Posterior cingulate gyrus (tissue), 11 donors: ENCODE data around the gene SNX30.
A peak's percentile ranks its signal among the peaks of the same experiment; 100 is the strongest.

Experiments
- DNase-seq, 10 donors: peaks; one replicate each; pipeline versions ENCODE4 v3.0.0 to v3.0.0-alpha.2; 2020 to 2021; ENCODE audit warnings: mixed read lengths in 3 of 10
- intact Hi-C: fragments of 100-400 bp; cut with DNase I; formaldehyde crosslinking; loops from one replicate; pipeline ENCODE4 v1.15.1; 2023

Gene SNX30

DNA sequence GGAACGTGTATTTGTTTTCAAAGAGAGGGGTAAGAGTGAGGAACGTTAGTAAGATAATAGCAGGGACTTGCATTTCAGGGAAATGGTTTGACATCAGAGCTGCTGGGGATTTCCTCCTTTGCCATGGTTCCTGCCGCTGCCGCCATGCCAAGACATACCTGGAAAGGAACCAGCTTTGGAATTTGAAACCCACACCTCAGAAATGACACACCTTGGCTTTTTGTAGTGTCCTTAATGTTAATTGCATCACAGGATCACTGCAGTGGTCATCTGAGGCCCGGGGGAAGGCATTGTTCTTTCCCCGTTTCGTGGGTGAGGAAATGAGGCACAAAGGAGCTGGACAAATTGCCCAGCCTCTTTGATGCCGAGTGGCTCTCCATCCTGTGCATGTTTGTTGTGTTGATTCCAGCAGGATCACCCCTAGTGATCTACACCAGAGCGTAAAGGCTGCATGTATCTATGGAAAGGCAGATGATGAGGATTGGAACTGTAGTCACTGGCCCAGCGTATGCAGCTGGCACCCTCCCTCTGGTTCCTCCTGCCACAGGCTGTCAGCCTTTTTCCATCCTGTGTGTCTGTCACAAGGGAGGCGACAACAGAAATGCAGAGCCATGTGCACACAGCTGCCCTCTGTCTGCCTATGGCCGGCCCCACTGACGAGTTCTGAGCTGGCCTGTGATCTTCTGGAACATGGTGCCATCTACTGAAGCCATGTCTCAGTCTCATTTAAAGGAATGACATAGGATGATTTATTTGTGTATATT is 102.4 kb downstream of the SNX30 start:
- intact Hi-C loops: no loop called here
- peak; percentile 45 to 97 (median 66) for DNase-seq

DNA sequence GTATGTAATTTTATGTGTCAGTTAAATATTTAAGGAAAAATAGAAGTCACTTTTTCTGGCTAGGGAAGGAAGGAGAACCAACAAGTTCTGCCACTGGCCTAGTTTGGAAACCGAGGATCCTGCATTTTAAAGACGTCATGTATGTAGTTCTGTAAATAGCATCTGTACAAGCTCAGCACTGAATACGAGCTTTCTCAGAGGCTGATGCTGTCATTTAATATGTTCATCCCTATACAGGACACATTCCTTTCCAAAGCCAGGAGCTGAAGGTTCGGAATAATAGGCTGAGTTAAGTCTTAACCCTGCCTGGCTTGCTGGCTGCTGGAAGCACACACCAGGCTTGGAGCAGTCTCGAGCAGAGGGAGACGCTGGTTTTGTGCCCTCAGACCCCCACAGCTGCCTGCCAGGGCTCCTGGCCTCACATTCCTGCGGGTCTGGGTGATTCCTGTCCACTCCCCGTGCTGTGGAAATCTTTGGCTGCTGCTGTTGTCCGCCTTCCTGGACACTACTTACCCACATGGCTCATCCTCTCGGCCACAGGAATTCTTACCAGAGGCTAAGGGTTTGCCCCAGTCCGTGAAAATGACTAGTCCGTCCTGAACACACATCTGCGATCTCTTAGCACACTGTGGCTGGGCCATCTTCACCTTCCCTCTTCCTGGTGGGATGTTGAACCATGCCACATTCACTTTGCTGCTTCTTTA is 103.5 kb downstream of the SNX30 start:
- DNase-seq: no peak
- intact Hi-C loops: no loop called here

DNA sequence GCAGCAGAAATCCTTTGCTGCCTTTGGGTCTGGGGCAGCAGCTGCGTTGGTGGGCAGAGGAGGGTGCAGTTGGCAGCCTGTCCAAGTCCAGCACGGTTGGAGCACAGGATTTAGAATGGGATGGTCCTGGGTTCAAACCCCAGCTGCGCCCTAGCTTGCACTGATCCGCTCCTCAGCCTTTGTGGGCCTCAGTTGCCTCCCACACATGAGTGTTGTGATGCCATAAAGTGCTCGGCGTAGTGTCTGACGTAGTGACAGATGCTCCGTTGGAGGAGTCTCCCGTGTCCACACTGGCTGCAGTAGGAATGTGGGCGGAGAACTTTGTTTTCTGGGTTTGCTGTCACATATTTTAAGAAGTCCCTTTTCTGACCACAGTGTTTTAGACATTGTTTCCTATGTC is 104.1 kb downstream of the SNX30 start:
- intact Hi-C loops: no loop called here
- peak in 5 of 10 donors; percentile 23 to 85 (median 77) for DNase-seq

DNA sequence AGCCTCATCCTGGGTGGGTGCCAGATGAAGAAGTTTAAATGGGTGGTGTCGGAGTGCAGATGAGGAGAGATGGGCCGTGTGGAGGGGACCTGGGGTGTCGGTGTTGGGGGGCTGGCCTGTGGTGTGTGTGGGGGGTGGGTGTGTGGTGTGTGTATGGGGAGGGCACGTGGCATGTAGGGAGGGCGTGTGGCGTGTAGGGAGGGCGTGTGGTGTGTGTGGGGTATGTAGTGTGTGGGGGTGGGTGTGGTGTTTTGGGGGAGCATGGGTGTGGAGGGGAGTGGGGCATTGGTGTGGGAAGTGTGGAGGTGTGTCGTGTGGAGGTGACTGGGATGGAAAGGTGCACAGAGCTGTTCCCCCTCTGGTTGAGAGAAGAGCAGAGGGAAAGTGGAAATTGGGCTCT is 105.6 kb downstream of the SNX30 start:
- intact Hi-C loops: no loop called here
- no peak for DNase-seq

DNA sequence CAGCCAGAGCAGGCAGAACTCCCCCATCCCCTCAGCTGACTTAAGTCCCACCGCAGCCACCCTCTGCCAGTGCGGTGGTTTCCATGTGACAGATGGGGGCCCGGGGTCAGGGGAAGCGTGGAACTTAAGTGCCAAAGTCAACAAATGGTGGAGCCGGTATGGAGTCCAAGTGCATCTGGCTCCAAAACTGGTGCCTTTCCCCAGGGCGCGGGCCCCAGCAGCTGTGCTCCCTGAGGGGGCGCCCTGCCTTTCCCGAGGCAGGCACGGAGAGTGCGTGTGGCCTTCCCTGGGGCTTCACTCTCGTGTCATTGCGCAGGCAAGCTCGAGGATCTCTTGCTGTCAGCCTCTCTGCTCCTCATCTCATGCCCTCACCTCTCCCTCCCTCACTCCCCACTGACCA is 106.3 kb downstream of the SNX30 start:
- intact Hi-C loops: no loop called here
- no peak for DNase-seq

DNA sequence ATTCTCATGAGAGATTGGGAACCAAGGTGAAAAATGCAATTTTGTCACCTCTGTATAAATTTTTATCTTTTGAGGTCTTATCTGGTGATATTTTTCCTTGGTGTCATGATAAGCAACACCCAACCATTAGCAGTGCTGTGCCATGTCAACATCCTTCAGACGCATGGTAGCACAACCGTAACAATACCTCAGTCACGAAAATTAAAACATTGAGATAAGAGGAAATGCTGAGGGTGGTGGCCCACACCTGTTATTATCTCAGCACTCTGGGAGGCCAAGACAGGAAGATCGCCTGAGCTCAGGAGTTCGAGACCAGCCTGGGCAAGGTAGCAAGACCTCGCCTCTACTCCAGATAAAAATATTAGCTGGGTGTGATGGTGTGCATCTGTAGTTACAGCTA is 107.4 kb downstream of the SNX30 start:
- intact Hi-C loops: no loop called here
- DNase-seq: no peak

DNA sequence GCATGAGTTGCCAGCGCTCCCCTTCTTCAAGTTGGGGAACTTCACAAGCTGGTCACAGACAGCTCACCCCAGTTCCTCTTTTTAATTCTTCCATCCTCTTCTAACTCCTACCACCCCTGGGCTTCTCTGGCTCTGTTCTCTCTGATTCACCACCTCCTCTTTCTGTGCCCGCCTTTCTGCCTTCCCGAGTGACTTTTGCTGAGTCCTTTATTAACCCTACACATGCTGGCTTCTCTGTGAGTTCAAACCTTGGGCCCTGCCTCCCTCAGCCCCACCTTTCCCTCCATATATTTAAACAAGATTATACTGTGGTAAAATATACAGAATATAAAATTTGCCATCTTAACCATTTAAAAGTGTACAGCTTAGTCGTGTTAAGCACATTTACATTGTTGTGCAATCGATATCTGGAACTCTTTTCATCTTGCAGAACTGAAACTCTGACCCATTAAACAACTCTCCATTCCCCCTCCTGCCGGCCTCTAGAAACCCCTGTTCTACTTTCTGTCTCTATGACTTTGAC is 108.1 kb downstream of the SNX30 start:
- DNase-seq: no peak
- intact Hi-C loops: no loop called here

DNA sequence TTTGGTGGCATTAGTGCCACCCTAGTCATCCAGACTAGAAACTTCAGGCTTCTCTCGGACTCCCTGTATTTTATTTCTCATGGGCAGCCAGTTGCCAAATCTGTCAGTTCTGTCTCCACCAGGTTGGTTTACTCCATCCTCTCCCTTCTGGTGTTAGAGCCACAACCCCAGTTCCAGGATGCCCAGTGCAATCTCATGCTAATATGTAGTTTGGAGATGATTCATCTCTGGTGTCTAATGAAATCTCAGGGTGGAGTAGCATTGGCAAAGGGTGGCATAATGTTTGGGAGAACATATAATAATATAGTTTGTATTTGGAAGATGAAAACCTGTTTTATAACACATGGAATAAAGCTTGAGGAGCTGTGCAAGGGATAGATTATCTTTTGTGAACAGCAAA is 109.9 kb downstream of the SNX30 start:
- DNase-seq: no peak
- intact Hi-C loops: no loop called here

DNA sequence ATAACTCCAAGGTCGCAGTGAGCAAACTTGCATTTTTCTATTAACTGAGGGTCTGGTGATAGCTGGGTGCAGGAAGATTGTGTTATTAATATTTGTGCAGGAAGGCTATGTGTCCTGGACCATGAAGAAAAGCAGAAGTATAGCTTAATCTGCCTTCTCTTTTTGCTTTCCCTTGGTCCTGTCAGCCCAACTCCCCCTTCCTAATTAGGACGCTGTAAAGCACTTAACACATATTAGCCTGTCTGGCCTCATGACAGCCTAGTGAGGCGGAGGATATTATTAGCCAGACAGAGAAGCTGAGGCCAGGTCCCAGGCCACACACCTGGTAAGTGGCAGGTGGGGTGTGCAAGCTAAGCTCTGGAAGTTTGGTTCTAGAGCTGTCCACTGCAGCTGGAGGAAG is 110.6 kb downstream of the SNX30 start:
- intact Hi-C loops: no loop called here

DNA sequence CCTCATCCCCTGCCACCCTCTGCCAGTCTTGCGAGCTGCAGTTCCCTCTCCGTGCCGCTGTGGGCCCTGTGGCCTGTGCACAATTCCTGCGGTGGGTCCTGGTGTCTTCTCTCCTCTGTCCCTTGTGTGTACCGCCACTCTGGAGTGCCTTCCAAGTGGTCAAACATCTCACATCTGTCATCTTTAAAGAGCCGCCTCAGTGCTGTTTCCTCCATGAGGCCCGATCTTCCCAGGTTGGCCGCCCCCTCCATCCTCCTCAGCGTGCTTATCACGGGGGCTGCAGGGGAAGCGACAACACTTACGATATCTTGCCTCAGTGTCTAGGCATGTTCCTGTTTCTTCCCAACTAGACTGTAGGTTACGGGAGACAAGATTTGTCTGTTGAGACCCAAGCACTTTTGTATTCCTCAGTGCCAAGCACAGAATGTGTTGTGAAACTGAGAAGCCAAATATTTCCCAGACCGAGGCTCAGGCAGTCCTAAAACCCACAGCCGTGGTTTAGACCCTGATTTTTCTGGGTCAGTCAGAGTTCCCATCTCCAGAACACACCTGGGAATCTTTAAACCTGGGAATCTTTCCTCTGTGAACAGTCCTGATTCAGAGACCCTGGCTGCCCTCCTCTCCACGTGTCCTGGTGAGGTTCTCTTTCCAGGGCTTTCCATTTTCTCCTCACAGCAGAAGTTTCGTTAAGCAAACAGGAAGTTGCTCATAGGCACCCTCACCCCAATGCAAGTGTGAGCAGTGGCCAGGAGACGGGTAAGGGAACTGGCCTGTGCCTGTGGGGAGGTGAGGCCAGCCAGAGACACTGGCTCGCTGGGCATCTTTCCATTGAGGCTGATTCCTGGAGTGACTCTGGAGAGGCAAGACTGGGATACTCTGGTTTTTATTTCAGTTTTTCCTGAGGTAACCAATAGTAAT is 111.3 kb downstream of the SNX30 start:
- intact Hi-C loops: no loop called here
- DNase-seq: peak in 1 of 10 donors; percentile 14

More for the DNA sequence above, 110.6 kb downstream of the SNX30 start:
- no peak for DNase-seq

DNA sequence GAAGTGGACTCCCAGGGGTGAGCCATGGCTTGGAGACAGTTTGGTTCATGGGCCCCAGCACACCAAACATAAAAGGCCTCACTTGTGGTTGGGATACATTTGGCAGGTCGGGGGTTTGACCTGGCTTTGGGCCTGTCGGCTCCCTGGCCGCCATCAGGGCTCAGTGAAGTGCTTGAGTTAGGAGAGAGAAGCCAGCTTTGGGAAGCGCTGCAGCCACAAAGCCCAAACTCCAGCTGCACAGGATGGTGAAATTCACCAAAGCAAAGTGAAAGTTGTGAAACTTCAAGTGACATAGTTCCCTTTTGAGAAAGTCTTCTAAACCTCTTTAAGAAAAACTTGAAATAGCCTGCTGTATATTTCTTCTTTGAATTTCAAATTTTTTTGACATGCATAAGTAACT is 112.7 kb downstream of the SNX30 start:
- no peak for DNase-seq
- intact Hi-C loops: no loop called here

DNA sequence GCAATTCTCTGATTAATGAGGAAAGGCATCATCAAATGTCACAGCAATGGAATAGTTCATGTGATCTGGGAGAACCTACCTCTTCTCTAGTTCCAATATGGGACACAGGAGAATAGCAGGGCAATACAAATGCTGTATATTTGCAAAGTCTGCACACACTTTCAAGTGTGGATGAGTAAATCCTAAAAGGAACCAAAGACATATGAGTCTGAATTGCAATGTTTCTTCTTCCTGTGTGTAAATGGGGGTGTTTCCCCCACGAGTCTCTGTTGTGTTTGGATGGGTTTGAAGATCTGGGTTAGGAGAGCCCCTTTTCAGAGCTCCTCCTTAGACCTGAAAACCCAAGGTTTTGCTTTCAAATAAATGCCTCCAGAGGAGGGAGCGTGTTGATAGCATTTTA is 113.2 kb downstream of the SNX30 start:
- no peak for DNase-seq
- intact Hi-C loops: no loop called here

DNA sequence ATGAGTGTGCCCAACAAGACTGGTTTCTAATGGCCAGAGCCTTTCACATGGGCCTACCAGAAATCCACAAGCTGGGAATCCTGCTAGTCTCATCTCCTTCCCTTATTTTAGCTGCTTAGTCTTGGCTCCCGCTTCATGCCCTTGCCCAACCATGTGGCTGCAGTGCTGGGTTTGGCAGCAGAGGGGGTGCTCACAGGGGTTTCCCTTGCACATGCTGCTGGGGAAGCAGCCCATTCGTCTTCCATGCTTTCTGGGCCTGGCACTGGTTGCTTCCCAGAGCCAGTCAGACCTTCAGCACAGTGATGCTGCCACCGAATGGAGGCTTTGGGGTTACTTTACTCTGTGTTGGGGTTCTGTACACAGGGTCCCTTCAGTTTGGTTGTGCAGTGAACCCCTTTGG is 113.8 kb downstream of the SNX30 start:
- intact Hi-C loops: no loop called here

DNA sequence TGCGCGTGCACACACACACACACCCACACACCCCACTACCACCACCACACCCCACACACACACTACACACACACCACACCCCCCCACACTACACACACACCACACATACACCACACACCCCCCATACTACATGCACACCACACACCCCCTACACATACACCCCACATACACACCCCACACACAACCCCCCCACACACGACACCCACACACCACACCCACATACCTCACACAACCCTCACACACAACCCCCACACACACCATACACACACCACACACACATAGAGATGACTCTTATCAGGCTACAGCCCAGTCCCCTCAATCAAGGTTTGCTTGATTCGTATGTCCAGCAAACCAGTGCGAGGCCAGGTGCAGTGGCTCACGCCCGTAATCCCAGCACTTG is 114.4 kb downstream of the SNX30 start:
- intact Hi-C loops: no loop called here
- no peak for DNase-seq

More for the DNA sequence above, 113.8 kb downstream of the SNX30 start:
- no peak for DNase-seq

DNA sequence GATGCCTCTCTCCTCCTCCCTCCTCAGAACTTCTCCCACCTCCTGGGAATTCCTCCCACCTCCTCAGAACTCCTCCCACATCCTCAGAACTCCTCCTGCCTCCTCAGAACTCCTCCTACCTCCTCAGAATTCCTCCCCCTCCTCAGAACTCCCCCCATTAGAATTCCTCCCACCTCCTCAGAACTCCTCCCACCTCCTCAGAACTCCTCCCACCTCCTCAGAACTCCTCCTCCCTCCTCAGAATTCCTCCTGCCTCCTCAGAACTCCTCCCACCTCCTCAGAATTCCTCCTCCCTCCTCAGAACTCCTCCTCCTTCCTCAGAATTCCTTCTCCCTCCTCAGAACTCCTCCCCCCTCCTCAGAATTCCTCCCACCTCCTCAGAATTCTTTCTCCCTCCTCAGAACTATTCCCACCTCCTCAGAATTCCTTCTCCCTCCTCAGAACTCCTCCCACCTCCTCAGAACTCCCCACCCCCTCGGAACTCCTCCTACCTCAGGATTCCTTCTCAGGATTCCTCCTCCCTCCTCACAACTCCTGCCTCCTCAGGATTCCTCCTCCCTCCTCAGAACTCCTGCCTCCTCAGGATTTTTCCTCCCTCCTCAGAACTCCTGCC is 116.2 kb downstream of the SNX30 start:
- no peak for DNase-seq
- intact Hi-C loops: no loop called here

DNA sequence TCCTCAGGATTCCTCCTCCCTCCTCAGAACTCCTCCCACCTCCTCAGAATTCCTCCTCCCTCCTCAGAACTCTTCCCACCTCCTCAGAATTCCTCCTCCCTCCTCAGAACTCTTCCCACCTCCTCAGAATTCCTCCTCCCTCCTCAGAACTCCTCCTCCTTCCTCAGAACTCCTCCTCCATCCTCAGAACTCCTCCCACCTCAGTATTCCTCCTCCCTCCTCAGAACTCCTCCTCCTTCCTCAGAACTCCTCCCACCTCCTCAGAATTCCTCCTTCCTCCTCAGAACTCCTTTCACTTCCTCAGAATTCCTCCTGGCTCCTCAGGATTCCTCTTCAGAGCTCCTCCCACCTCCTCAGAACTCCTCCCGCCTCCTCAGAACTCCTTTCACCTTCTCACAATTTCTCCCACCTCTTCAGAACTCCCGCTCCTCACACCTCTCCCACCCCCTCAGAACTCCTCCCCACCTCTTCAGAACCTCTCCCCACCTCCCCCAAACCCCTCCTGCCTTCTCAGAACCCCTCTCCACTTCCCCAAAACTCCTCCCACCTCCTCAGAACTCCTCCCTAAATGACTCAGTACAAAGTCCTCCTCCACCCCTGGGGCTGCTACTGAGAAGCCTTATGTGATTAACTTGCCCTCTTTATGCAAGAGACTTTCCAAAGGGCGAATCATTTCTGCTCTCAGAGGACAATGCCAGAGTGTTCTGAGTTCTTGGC is 116.9 kb downstream of the SNX30 start:
- intact Hi-C loops: no loop called here
- DNase-seq: no peak

DNA sequence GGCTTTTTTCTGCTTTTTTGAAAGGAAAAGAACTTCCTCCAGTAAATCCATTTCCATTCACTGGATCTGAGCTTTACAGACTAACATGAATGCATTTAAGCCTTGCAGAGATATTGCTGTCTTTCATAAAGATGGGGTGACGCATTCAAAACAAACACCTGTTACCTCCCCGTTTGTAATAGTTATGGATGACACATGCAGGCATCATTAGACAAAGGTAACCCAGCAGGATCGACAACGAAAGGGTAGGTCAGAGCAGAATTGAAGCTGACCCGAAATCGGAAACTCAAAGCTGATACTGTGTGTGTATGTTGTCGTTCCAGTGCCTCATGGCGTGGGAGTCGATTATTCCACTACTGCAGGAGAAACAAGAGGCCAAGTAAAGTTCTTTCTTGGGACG is 117.9 kb downstream of the SNX30 start:
- no peak for DNase-seq

DNA sequence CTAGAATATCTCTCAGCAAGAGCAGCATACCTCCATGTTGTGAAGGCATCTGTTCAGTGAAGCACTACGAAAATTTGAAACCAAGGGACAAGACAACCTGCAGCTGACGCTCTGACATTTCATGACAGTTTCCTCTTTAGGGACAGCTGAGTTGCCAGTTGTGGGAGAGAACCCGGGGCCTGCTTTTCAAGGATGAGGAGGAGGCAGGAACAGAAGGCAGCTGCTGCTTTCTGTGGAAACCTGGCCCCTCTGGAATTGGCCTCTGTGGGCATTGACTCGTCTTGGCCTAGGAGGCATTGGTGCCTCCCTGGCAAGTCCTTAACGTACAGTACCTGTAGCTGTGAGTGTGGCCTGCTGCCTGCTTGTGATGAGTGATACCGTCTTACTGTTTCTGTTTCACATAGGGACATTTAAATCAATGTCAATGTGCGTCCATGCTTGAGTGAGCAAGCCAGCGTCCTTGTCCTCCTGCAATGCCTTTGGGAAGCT is 118.5 kb downstream of the SNX30 start:
- intact Hi-C loops: no loop called here
- no peak for DNase-seq

More for the DNA sequence above, 117.9 kb downstream of the SNX30 start:
- intact Hi-C loops: no loop called here

DNA sequence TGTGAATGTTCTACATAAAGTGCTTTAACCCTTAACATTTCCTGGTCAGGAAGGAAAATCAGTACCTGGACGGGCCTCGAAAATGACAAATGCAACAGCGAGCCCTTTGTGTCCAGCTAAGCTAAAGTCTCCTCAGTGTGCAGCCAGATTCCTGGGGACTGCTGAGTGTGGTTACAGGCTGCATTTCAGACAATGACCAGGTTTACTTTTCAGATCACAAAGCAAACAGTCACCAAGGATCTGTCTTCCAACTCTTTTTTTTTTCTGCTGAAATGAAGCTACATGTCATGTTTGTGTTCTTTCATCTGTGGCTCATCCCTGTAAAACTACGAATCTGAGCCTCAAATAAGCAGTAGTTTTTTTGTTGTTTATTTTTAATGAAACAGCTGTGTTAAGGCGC is 119.4 kb downstream of the SNX30 start:
- intact Hi-C loops: no loop called here
- DNase-seq: no peak

DNA sequence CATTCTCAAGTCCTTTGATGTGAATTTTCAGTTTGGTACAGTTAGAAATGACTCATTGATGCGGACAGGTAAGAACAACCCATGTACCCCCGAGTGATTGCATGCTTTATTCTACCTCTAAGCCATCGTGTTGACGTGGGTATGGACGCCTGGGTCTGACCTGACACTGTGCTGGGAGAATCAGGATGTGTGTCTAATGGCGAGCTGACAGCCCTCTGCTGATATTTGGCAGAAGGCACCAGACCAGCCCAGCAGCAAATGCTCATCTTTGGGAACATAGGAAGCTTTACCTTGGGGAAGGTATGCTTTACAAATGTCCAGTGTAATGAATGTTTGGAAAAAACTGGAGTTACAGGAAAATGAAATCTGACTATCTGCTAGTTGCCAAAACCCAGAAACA is 120.0 kb downstream of the SNX30 start:
- no peak for DNase-seq
- intact Hi-C loops: no loop called here
